Mammary epithelial cell (primary cell): ENCODE data around the gene KCND2.

Source experiments
- EZH2 ChIP-seq: IDR thresholded peaks from 2 replicates; pipeline ENCODE4 v1.6.1; 2012; ENCODE audit warnings: low read length, inconsistent platforms, borderline replicate concordance
- TF ChIP-seq, protein P1 (sequence below), 2 donors: IDR thresholded peaks in 1 of 2; conservative IDR thresholded peaks in 1 of 2; 2 replicates each; pipeline ENCODE4 v1.5.1; 2011 to 2012; ENCODE audit warnings: inconsistent platforms in 2 of 2, low read length in 2 of 2, mild to moderate bottlenecking in 2 of 2, control low read depth in 1 of 2, low read depth in 1 of 2; ENCODE audit not compliant: insufficient read depth in 1 of 2; ENCODE audit errors: extremely low read depth in 1 of 2

GRCh38 chr7:120413164-120413563 is 140.2 kb downstream of the KCND2 start:
- TF ChIP-seq, protein P1, sequence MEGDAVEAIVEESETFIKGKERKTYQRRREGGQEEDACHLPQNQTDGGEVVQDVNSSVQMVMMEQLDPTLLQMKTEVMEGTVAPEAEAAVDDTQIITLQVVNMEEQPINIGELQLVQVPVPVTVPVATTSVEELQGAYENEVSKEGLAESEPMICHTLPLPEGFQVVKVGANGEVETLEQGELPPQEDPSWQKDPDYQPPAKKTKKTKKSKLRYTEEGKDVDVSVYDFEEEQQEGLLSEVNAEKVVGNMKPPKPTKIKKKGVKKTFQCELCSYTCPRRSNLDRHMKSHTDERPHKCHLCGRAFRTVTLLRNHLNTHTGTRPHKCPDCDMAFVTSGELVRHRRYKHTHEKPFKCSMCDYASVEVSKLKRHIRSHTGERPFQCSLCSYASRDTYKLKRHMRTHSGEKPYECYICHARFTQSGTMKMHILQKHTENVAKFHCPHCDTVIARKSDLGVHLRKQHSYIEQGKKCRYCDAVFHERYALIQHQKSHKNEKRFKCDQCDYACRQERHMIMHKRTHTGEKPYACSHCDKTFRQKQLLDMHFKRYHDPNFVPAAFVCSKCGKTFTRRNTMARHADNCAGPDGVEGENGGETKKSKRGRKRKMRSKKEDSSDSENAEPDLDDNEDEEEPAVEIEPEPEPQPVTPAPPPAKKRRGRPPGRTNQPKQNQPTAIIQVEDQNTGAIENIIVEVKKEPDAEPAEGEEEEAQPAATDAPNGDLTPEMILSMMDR (conservative IDR thresholded peaks at IDR 0.05 in 1 of 2, IDR thresholded peaks at IDR 0.05 in 1 of 2; ENCODE audit: extremely low read depth in 1 of 2, insufficient read depth in 1 of 2, low read depth in 1 of 2, low read length in 2 of 2), result no peak
- no peak for TF ChIP-seq EZH2
